A673 (cell line): ENCODE results near the gene TPD52L3.

Source experiments
- EZH2 ChIP-seq: fragments of 200-600 bp; sonication (generic); IDR thresholded peaks from 2 replicates; pipeline ENCODE4 v1.6.1; 2017; ENCODE audit warnings: borderline replicate concordance, low read depth, mild to moderate bottlenecking, mixed read lengths, antibody characterized with exemption, low read length; ENCODE audit not compliant: poor library complexity, severe bottlenecking
- TF ChIP-seq, protein P1 (sequence below): fragments of 300-800, 200-600 bp; sonication (generic); conservative IDR thresholded peaks from 2 replicates; pipeline ENCODE4 v1.5.1; 2017; ENCODE audit warnings: low read depth, mild to moderate bottlenecking, antibody characterized with exemption, low read length, moderate library complexity, mixed read lengths

DNA sequence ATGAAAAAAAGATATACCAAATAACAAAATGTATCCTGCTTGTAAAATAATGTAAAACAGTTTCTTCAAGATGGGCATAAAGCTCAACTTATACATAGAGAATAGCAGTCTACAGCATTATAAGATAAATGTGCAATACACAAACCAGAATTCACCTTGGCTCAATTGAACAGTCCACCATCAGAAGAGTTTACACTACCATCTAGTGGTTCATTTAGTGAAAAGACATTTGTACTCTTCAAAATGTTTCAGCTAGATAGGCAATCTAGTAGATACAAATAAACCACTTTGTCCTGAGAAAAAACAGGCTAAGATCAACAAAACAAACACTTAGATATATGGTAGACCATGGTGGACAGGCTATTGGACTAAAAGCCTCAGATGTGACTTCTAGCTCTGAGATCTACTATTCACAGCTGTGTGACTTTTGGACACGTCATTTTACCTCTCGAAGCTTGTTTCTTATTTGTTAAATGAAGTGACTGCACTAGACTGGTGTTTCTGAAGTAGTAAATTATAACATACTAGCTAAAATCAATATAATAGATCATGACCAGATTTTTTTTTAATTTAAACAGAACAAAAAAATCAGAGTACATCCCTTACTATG lies 22.1 kb upstream of the TPD52L3 start:
- TF ChIP-seq, protein P1, sequence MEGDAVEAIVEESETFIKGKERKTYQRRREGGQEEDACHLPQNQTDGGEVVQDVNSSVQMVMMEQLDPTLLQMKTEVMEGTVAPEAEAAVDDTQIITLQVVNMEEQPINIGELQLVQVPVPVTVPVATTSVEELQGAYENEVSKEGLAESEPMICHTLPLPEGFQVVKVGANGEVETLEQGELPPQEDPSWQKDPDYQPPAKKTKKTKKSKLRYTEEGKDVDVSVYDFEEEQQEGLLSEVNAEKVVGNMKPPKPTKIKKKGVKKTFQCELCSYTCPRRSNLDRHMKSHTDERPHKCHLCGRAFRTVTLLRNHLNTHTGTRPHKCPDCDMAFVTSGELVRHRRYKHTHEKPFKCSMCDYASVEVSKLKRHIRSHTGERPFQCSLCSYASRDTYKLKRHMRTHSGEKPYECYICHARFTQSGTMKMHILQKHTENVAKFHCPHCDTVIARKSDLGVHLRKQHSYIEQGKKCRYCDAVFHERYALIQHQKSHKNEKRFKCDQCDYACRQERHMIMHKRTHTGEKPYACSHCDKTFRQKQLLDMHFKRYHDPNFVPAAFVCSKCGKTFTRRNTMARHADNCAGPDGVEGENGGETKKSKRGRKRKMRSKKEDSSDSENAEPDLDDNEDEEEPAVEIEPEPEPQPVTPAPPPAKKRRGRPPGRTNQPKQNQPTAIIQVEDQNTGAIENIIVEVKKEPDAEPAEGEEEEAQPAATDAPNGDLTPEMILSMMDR: peak; percentile 65
- no peak for TF ChIP-seq EZH2
